Parathyroid adenoma (tissue), 2 donors: ENCODE data around the gene RNF135.

Source experiments
- H2AFZ ChIP-seq: fragments of 300-600 bp; sonication (generic); one replicate; pipeline ENCODE4 v1.7.0; 2017; ENCODE audit warnings: antibody characterized with exemption, mild to moderate bottlenecking
- H3K27ac ChIP-seq: fragments of 300-600 bp; sonication (generic); one replicate; pipeline ENCODE4 v1.7.0; 2017
- H3K27me3 ChIP-seq: fragments of 300-600 bp; sonication (generic); one replicate; pipeline ENCODE4 v1.7.0; 2017; ENCODE audit warnings: low read length; ENCODE audit not compliant: control insufficient read depth, insufficient read depth
- H3K36me3 ChIP-seq: fragments of 300-600 bp; sonication (generic); one replicate; pipeline ENCODE4 v1.7.0; 2017; ENCODE audit warnings: low read length; ENCODE audit not compliant: control insufficient read depth, insufficient read depth
- H3K4me1 ChIP-seq: fragments of 300-600 bp; sonication (generic); one replicate; pipeline ENCODE4 v1.7.0; 2017; ENCODE audit warnings: control low read depth
- H3K4me2 ChIP-seq: fragments of 300-600 bp; sonication (generic); one replicate; pipeline ENCODE4 v1.7.0; 2017; ENCODE audit warnings: low read length
- H3K4me3 ChIP-seq: fragments of 300-600 bp; sonication (generic); one replicate; pipeline ENCODE4 v1.7.0; 2017; ENCODE audit warnings: low read depth, low read length
- H3K79me2 ChIP-seq: fragments of 300-600 bp; sonication (generic); one replicate; pipeline ENCODE4 v1.7.0; 2017; ENCODE audit warnings: control low read depth
- H3K9ac ChIP-seq: fragments of 300-600 bp; sonication (generic); one replicate; pipeline ENCODE4 v1.7.0; 2017; ENCODE audit warnings: mild to moderate bottlenecking
- H3K9me3 ChIP-seq: fragments of 300-600 bp; sonication (generic); one replicate; pipeline ENCODE4 v1.7.0; 2017; ENCODE audit warnings: low read length; ENCODE audit not compliant: control insufficient read depth
- TF ChIP-seq, protein P1 (sequence below): fragments of 300-600 bp; sonication (generic); IDR thresholded peaks from one replicate; pipeline ENCODE4 v1.7.0; 2017; ENCODE audit warnings: antibody characterized with exemption, mild to moderate bottlenecking
- donor health status: primary hyperparathyroidism.

The RNF135 gene

DNA sequence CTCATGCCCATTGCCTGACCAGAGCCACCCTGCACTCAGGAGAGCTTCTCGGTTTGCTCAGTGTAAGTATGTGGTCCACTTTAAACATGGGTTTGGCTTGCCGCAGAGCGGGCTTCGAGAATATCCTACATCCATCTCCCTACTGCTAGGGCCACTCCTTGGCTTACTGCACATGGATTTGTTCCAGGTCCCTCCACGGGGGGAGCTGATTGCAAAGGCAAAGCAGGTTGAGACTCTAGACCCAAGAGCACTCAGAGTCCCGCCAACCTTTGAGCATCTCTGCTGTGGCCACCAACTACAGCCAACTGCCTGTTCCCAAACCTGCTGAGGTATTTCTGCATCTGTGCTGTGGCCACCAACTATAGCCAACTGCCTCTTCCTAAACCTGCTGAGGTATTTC is 26.4 kb downstream of the RNF135 start:
- TF ChIP-seq, protein P1, sequence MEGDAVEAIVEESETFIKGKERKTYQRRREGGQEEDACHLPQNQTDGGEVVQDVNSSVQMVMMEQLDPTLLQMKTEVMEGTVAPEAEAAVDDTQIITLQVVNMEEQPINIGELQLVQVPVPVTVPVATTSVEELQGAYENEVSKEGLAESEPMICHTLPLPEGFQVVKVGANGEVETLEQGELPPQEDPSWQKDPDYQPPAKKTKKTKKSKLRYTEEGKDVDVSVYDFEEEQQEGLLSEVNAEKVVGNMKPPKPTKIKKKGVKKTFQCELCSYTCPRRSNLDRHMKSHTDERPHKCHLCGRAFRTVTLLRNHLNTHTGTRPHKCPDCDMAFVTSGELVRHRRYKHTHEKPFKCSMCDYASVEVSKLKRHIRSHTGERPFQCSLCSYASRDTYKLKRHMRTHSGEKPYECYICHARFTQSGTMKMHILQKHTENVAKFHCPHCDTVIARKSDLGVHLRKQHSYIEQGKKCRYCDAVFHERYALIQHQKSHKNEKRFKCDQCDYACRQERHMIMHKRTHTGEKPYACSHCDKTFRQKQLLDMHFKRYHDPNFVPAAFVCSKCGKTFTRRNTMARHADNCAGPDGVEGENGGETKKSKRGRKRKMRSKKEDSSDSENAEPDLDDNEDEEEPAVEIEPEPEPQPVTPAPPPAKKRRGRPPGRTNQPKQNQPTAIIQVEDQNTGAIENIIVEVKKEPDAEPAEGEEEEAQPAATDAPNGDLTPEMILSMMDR = no peak
- Histone ChIP-seq H3K27me3 (no peaks in the 10 kb centered on the region), H3K4me1 (peaks cover 7% of the 10 kb centered on the region), H3K4me3 (no peak overlapping the region), H3K9ac (no peak overlapping the region), H3K36me3 (no peaks in the 10 kb centered on the region), H3K27ac (no peak overlapping the region), H2AFZ (no peak overlapping the region), H3K79me2 (no peaks in the 10 kb centered on the region), H3K9me3 (no peaks in the 10 kb centered on the region), H3K4me2 (no peak overlapping the region)

DNA sequence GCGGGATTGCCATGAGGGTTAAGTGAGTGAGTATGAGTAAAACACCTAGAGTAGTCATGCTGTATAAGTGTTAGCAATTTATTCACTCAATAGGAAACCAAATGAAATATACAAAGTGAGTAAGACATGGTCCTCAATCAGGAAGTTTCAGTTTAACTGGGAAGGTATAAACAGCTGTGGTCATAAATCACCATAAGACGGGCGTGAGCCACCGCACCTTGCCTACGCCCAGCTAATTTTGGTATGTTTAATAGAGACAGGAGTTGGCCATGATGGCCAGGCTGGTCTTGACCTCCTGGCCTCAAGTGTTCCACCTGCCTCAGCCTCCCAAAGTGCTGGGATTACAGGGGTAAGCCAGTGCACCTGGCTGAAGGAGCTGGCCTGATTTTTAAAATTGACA is 27.0 kb downstream of the RNF135 start:
- H3K4me1 ChIP-seq = peaks cover 7% of the 10 kb centered on the region
- TF ChIP-seq, protein P1 = no peak
- H3K27ac ChIP-seq = no peak overlapping the region
- H3K9ac ChIP-seq = no peak overlapping the region
- H2AFZ ChIP-seq = no peak overlapping the region
- H3K9me3 ChIP-seq = no peaks in the 10 kb centered on the region
- H3K36me3 ChIP-seq = no peaks in the 10 kb centered on the region
- H3K4me3 ChIP-seq = no peak overlapping the region
- peaks cover 2% of the 10 kb centered on the region for H3K79me2 ChIP-seq
- no peaks in the 10 kb centered on the region for H3K27me3 ChIP-seq
- H3K4me2 ChIP-seq = no peak overlapping the region

DNA sequence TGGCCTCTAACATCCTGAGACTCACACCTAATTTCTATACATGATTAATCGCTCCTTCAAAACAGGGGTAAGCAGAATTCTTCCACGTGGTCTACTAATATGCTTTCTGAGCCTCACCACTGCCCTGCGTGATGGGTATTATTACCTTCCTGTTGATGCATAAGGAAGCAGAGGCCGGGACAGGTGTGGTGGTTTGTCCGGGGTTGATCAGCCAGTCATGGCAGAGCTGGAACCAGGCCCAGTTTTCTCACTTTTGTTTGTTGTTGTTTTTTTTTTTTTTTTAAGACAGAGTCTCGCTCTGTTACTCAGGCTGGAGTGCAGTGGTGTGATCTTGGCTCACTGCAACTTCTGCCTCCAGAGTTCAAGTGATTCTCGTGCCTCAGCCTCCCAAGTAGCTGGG is 31.2 kb downstream of the RNF135 start:
- no peak overlapping the region for H3K4me3 ChIP-seq
- H3K36me3 ChIP-seq = no peaks in the 10 kb centered on the region
- no peaks in the 10 kb centered on the region for H3K9me3 ChIP-seq
- H3K9ac ChIP-seq = no peak overlapping the region
- H3K79me2 ChIP-seq = peaks cover 11% of the 10 kb centered on the region
- H2AFZ ChIP-seq = no peak overlapping the region
- no peak overlapping the region for H3K27ac ChIP-seq
- peaks cover 7% of the 10 kb centered on the region for H3K4me1 ChIP-seq
- TF ChIP-seq, protein P1 = no peak
- no peak overlapping the region for H3K4me2 ChIP-seq
- no peaks in the 10 kb centered on the region for H3K27me3 ChIP-seq

DNA sequence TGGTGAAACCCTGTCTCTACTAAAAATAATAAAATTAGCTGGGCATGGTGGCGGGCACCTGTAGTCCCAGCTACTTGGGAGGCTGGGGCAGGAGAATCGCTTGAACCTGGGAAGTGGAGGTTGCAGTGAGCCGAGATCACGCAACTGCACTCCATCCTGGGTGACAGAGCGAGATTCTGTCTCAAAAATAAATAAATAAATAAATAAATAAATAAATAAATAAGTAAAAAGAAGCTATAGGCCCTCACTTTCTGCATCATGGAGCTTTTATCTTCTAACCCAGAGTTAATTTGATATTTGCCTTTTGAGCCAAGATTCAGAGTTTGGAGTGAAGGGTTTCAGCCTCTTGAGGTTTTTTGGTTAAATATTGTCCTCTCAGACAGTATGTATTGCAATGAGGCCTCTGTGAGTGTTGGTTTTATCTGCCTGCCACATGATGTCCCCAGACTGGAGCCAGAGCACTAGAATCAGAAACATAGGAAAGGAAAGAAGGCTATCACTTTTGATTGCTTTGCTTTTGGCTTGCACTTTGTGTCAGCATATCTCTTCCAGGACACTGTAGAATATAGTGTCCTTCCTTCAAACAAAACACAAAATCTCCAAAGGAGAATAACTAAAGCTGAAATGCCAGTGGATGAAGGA is 32.5 kb downstream of the RNF135 start:
- H3K27ac ChIP-seq = no peak overlapping the region
- no peak overlapping the region for H3K4me3 ChIP-seq
- no peak overlapping the region for H3K9ac ChIP-seq
- no peaks in the 10 kb centered on the region for H3K36me3 ChIP-seq
- peaks cover 11% of the 10 kb centered on the region for H3K79me2 ChIP-seq
- no peak overlapping the region for H3K4me2 ChIP-seq
- no peaks in the 10 kb centered on the region for H3K27me3 ChIP-seq
- no peaks in the 10 kb centered on the region for H3K9me3 ChIP-seq
- no peak overlapping the region for H2AFZ ChIP-seq
- TF ChIP-seq, protein P1 = no peak
- H3K4me1 ChIP-seq = peaks cover 7% of the 10 kb centered on the region

DNA sequence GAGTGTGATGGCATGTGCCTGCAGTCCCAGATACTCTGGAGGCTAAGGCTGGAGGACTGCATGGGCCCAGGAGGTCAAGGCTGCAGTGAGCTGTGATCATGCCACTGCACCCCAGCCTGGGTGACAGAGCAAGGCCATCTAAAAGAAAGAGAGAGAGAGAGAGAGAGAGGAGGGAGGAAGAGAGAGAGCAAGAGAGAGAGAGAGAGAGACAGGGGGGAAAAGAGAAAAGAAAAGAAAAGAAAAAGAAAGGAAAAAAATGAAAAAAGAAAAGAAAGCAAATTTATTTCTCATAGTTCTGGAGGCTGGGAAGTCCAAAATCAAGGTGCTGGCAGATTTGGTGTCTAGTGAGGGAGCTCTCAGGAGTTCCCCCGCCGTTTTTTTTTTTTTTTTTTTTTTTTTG is 33.3 kb downstream of the RNF135 start:
- Histone ChIP-seq H3K9me3 (no peaks in the 10 kb centered on the region), H3K4me3 (no peak overlapping the region), H2AFZ (no peak overlapping the region), H3K4me1 (peaks cover 7% of the 10 kb centered on the region), H3K27ac (no peak overlapping the region), H3K27me3 (no peaks in the 10 kb centered on the region), H3K9ac (no peak overlapping the region), H3K4me2 (no peak overlapping the region), H3K79me2 (peaks cover 11% of the 10 kb centered on the region), H3K36me3 (no peaks in the 10 kb centered on the region)
- TF ChIP-seq, protein P1 = no peak
